HG02884 (cell line): Measurements from ENCODE around the gene CDH23.

Experiments used
- ATAC-seq: cut with Tn5 transposase; IDR thresholded peaks from one replicate; pipeline ENCODE4 v1.9.1; 2021; ENCODE audit warnings: mild to moderate bottlenecking, moderate library complexity; ENCODE audit not compliant: unreplicated experiment

CDH23 gene

GRCh38 chr10:71391701-71392100 is 5.0 kb upstream of the CDH23 start:
- no peak for ATAC-seq

- no peak for ATAC-seq
Measured at GRCh38 chr10:71392292-71392691, 4.4 kb upstream of the CDH23 start.

GRCh38 chr10:71392791-71393781 is 3.6 kb upstream of the CDH23 start:
- ATAC-seq, result no peak

GRCh38 chr10:71393841-71394475 is 2.8 kb upstream of the CDH23 start:
- no peak for ATAC-seq

GRCh38 chr10:71394926-71395562 is 1.7 kb upstream of the CDH23 start:
- no peak for ATAC-seq

- ATAC-seq, result no peak
Measured at GRCh38 chr10:71395621-71396020, 1.1 kb upstream of the CDH23 start.

- no peak for ATAC-seq
Measured at GRCh38 chr10:71396084-71396710, 523 bp upstream of the CDH23 start.

GRCh38 chr10:71397296-71398212 is 834 bp downstream of the CDH23 start:
- ATAC-seq, result no peak

GRCh38 chr10:71398976-71399375 is 2.3 kb downstream of the CDH23 start:
- no peak for ATAC-seq

GRCh38 chr10:71399946-71400345 is 3.2 kb downstream of the CDH23 start:
- no peak for ATAC-seq

GRCh38 chr10:71401056-71401455 is 4.3 kb downstream of the CDH23 start:
- no peak for ATAC-seq

GRCh38 chr10:71402005-71402404 is 5.3 kb downstream of the CDH23 start:
- ATAC-seq, result no peak

GRCh38 chr10:71404503-71405295 is 8.0 kb downstream of the CDH23 start:
- no peak for ATAC-seq

- no peak for ATAC-seq
Measured at GRCh38 chr10:71406878-71407277, 10.2 kb downstream of the CDH23 start.

- ATAC-seq, result no peak
Measured at GRCh38 chr10:71408436-71409225, 11.9 kb downstream of the CDH23 start.

- no peak for ATAC-seq
Measured at GRCh38 chr10:71409516-71410104, 12.9 kb downstream of the CDH23 start.

GRCh38 chr10:71413581-71413980 is 16.9 kb downstream of the CDH23 start:
- no peak for ATAC-seq

- no peak for ATAC-seq
Measured at GRCh38 chr10:71414359-71414758, 17.6 kb downstream of the CDH23 start.
